GM19324 (cell line): ENCODE results near the gene PIGS.
"Not testable (repeated sequence)": the region's sequence is repeated elsewhere in the genome, so short reads cannot be mapped to it uniquely, and the experiment has no call there.

Source experiments
- ATAC-seq: cut with Tn5 transposase; IDR thresholded peaks from one replicate; pipeline ENCODE4 v1.9.1; 2021; ENCODE audit warnings: mild to moderate bottlenecking, moderate library complexity; ENCODE audit not compliant: unreplicated experiment, low FRiP score

PIGS gene

DNA sequence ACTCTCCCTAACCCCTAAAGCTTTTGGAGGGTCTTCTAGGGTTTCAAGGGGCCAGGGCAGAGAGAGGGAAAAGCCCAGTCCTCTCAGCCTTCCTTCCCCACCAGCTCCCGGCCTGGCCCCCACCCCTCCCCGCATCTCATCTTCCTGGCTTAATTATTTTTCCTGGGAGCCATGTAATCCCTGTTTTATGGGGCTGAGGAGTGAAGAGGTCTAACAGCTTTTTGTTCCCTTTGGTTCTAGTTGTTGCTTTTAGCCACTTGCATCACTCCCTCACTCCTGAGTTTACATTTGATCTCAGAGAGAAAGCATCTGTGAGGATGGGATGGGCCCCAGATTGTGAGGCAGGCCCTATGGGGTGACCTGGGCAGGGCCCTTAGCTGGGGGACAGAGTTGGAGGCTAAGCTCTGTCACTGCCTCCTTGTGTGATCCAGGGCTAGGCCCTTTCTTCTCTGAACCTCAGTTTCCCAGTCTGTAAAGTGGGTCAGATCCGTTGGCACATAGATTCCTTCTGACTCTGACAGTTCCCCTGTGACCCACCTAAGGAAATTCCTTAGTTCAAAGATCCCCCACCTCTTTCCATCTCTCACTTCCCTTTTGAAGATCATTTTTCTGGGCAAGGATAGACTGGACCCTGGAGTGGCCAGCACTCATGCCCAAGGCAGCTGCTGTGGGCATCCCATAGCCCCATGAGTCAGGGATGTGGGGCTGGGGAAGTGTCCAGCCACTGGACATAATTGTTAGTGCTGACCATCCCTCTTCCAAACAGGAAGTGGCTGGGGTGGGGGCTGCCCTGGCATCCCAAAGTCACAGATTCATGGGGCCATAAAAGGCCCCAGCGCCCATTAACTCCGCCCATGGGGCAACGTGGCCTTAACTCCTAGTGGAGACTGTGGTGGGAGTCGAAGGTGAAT, 39.0 kb downstream of the PIGS start:
- ATAC-seq: no peak

GRCh38 chr17:28530926-28531325, 40.4 kb downstream of the PIGS start:
- no peak for ATAC-seq

GRCh38 chr17:28530250-28530649, 41.1 kb downstream of the PIGS start:
- ATAC-seq: no peak

DNA sequence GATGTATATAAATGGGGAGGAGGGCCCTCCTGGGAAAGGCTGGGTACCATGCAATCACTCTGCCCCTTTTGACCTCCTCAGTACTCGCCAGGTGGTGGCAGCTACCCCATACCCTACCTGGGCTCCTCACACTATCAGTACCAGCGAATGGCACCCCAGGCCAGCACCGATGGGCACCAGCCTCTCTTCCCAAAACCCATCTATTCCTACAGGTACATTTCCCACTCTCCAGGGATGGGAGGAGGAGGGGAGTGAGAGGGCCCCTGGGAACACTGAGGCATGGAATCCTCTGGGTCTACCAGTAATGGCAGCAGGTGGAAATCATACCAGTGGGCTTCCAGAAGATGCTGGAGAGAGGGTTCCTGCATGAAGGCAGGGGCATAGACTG, 42.3 kb downstream of the PIGS start:
- no peak for ATAC-seq

- no peak for ATAC-seq
Measured at GRCh38 chr17:28528327-28529012, 42.9 kb downstream of the PIGS start.

DNA sequence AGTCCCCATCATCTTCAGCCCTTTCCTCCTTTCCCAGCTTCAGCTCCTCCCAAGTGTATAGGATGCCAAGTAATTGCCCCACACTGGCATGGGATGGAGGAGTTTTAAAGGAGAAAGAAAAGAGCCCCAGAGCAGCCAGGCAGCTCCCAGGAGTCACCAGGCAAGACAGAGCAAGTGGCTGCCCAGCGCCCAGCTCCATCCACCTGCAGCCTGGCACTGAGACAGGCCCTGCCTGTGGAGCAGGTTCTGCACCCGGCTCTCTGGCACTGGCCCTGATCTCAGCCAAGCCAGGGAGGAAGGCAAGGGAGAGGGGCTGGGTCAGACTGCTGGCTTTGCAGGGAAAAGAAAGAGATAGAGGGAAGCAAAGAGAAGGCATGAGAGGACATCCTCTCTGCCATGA, 43.5 kb downstream of the PIGS start:
- no peak for ATAC-seq

- no peak for ATAC-seq
Measured at GRCh38 chr17:28527181-28527681, 44.1 kb downstream of the PIGS start.

DNA sequence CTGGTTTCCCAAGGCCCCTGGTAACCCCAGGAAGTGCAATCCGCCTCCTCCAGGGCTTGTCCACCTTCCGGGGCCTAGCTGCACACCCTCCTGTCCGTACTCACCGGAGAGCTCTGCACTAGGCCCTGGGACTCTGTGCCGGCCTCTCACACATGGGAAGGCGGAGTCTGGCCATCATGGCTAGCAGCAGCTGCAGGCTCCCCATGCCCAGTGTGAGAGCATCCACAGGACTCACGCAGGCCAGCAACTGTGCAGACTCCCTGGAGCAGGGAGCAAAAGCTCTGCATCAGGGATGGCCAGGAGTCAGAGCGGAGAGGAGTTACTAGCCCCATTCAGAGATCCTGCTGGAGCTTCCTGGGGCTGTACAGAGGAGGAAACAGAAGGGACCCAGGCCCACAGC, 44.9 kb downstream of the PIGS start:
- no peak for ATAC-seq

- no peak for ATAC-seq
Measured at GRCh38 chr17:28524476-28525424, 46.6 kb downstream of the PIGS start.

DNA sequence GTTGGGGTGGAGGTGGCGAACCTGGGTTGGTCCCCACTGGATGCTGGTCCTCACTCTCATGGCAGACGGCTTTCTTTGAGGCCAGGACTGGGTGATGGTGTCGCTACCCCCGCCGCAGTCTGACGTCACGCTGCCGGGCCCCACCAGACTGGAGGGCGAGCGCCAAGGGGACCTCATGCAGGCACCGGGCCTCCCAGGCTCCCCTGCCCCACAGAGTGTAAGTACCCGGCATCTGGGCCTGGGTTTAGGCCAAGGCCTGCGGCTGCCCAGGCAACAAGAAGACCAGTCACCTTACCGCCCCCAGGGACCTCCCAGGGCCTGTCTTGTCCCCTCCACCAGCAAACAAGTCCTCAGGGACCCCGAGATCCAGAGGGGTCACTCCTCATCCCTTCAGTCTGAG, 47.4 kb downstream of the PIGS start:
- ATAC-seq: no peak

DNA sequence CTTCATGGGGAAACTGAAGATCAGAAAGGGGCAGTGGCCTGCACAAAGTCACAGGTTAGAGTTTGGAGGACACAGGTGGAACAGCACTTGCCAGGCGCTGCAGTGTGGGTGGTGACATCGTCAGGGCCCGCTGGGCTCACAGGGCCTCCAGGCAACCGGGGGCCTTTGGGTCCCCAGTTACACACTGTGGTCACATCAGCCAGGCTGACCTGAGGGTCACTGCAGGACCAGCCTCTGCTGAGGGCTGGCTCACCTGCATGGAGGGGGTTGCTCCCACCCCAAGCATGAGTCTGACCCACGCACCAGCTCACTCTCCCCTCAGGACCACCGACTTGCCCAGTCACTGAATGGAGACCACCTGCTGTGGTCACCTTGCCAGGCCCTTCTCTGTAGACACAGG, 48.1 kb downstream of the PIGS start:
- no peak for ATAC-seq

- ATAC-seq: not testable (repeated sequence)
Measured at GRCh38 chr17:28522281-28522680, 49.0 kb downstream of the PIGS start.

DNA sequence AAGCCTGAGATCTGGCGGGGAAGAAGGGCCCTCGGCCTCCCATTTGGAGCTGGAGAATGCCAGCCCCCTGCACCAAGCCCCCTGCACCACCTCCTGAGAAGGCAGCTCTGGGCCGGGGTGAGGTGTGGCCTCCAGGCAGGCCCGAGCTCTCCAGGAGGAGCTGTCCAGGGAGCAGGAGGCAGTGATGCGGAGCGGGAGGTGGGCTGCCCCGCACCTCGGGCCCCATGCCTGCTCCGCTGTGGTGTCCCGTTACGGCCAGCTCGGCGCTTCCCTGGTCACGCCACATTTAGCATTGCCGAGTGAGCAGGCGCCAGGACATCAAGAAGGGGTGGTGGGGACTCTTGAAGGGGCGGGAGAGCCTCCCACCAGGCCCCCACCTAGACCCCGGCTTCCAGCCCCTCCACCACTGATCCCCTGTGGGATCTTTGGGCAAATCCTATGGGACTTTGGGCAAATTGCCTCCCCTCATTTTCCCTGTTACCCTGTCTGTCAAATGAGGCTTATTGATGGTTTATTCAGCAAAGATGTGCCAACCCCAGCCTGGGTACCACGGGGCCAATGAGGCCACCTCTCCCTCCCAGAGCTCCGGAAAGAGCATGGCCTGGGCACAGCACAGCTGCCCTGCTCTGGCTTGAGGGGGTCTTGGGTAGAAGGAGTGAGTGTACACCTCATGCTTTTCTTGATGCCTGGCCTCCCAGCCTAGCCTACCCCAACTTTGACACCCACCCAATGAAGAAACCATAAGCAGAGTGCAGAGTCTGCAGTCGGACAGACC, 49.8 kb downstream of the PIGS start:
- no peak for ATAC-seq

GRCh38 chr17:28520687-28521086, 50.6 kb downstream of the PIGS start:
- ATAC-seq: no peak

DNA sequence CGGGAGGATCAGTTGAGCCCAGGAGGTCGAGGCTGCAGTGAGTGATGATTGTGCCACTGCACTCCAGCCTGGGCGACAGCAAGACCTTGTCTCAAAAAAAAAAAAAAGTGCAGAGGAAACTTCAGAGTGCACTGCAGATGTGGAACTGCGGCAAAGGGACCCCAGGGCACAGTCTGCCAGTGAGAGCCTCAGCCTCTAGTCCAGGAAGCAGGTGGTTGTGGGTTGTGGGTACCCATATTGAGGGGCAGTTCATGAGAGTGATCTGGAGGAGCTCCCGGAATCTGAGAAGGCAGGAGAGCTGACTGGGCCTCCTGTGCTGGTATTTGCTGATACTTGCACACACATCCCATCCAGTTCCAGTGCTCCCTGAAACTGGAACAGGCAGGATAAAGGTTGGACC, 52.1 kb downstream of the PIGS start:
- ATAC-seq: no peak

DNA sequence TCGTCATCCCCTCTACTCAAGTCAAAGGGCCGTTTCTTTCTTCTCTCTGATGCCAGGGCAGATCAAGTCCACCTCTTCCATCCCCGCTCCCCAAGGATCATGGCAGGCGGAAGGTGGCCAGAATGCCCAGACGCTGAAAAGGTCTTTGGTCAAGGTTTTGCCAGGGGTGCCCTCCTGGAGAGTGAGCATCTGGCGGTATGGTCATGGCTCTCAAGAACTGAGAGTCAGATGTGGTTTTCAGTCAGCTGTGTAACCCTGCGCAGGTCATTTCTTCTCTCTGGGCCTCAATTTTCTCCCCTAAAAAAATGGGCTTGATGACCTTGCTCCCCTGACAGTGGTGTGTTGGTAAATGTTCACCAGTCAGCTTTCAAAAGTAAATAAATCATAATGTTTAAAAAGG, 52.7 kb downstream of the PIGS start:
- ATAC-seq: no peak

DNA sequence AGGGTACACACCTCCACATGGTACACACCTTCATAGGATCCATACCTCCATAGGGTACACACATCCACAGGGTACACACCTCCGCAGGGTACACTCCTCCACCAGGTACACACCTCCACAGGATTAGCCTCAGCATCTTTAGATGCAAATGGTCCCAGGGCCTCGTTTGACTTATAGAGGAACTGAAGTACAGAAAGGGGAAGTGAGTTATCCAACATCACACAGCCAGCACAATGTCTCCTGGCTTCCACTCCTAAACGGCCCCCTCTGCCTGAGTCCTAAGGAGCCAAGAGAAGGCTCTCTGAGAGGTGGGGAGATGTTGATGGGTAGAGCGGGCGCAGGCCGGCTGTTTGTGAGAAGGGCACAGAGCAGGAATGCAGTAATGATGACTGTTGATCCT, 53.2 kb downstream of the PIGS start:
- no peak for ATAC-seq

DNA sequence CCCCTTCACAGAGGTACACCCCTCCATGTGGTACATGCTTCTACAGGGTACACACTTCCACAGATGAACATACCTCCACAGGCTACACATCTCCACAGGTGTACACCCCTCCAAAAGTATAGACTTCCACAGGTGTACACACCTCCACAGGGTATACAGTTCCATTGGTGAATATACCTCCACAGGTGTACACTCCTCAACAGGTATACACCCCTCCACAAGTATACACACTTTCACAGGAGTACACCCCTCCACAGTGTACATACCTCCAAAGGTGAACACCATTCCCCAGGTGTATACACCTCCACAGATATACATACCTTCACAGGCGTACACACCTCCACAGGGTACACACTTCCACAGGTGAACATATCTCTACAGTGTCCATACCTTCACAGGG, 55.8 kb downstream of the PIGS start:
- no peak for ATAC-seq

- no peak for ATAC-seq
Measured at GRCh38 chr17:28514561-28515002, 56.7 kb downstream of the PIGS start.

DNA sequence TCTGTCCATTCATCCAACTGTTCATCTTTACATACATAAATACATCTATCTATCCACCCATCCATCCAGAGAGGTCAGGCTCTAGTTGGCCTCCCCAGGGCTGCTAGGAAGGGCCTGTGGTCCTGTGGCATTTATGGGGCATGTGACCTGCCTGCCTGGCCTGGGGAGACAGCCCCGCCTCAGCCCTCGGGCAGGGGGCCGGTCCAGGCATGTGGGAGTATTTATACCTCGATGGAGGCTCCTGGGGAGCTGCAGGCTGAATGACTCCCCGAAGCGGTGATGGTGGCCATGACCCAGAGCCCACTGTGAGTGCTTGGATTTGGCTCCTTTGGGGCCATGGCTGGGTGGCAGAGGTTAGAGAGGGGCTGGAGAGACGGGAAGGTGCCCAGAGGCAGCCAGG, 57.8 kb downstream of the PIGS start:
- no peak for ATAC-seq
